ENCODE results near the gene PIK3C3.

Gene PIK3C3

DNA sequence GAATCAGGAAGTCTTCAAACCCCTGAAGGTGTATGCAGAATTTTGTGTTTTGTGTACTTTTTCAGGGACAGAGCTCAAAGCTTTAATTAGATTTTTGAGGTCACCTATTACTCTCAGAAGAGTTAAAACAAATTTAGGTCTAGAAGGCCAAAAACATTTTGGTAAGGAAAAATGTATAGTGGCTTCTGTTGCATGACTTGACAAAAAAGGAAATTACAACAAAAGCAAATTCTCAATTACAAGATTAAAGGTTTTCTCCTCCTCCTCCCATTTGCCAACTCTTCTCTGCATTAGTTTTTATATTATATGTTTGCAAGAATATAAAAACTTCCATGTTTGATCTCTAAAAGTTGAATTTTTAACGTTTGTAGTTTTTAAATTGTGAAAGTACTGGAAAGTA lies 4.0 kb downstream of the PIK3C3 start (continued):
- TF ChIP-seq, protein P1, sequence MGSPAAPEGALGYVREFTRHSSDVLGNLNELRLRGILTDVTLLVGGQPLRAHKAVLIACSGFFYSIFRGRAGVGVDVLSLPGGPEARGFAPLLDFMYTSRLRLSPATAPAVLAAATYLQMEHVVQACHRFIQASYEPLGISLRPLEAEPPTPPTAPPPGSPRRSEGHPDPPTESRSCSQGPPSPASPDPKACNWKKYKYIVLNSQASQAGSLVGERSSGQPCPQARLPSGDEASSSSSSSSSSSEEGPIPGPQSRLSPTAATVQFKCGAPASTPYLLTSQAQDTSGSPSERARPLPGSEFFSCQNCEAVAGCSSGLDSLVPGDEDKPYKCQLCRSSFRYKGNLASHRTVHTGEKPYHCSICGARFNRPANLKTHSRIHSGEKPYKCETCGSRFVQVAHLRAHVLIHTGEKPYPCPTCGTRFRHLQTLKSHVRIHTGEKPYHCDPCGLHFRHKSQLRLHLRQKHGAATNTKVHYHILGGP (tag by site-specific recombination; IDR thresholded peaks at IDR 0.05) = no peak
- TF ChIP-seq ZNF10 (tag by site-specific recombination; IDR thresholded peaks at IDR 0.05) = no peak
- no peak for TF ChIP-seq ZNF670 (tag by site-specific recombination; IDR thresholded peaks at IDR 0.05; ENCODE audit: low read depth)
- TF ChIP-seq ZNF423 (tag by site-specific recombination; IDR thresholded peaks at IDR 0.05) = no peak
- no peak for TF ChIP-seq KLF8 (tag by site-specific recombination; IDR thresholded peaks at IDR 0.05)
- no peak for TF ChIP-seq BCL11A (tag by site-specific recombination; IDR thresholded peaks at IDR 0.05; ENCODE audit: low read depth)
- no peak for TF ChIP-seq HOXC10 (CRISPR knock-in tag; IDR thresholded peaks at IDR 0.05)
- no peak for TF ChIP-seq ZNF223 (tag by site-specific recombination; IDR thresholded peaks at IDR 0.05)

DNA sequence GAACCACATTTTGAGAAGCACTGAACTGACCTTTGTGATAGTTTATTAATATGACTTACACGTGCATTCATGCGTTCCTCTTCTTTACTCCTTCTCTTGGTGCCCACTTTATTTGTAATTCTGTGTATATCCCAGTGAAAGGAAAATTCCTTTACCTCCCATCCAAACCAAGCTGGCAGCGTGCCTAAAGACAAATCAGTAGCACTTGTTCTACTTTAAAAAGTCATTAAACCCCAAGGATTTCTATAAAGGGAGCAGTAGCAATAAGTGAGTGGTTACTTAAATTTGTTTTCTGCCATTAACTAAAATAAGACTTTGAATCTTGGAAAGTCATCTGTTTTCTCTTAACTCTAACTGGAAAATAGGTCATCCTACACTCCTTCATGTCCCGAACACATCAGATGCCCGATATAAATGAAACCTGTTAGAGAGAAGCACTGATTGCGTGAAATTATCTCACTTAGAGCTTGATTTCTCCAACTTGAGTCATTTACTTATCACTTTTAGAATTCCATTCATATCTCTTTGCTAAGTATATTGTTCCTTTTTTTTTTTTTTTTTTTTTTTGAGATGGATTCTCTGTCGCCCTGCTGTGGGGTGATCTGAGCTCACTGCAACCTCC lies 10.7 kb downstream of the PIK3C3 start:
- H3K27ac ChIP-seq (ENCODE audit: extremely low read depth, low read depth, low read length) = no peak overlapping the region
- H3K9me3 ChIP-seq (ENCODE audit: control insufficient read depth, insufficient read depth, low read depth, low read length) = no peaks in the 10 kb centered on the region
- peaks cover 40 to 45% of the 10 kb centered on the region in 2 experiments for H3K36me3 ChIP-seq (ENCODE audit: control insufficient read depth in 2 of 2, insufficient read depth in 1 of 2, low read length in 2 of 2)
- H3K4me3 ChIP-seq (ENCODE audit: low read depth, low read length) = no peak overlapping the region
- ChIA-PET CTCF (no interaction called here), POLR2A (interaction anchor here (0.6 kb wide), 1 partner anchor 11 kb away, joined by 3 read pairs; no protein-coding TSS in a partner anchor)
- TF ChIP-seq ZNF394 (tag by site-specific recombination; IDR thresholded peaks at IDR 0.05; ENCODE audit: borderline replicate concordance) = no peak
- TF ChIP-seq, protein P2, sequence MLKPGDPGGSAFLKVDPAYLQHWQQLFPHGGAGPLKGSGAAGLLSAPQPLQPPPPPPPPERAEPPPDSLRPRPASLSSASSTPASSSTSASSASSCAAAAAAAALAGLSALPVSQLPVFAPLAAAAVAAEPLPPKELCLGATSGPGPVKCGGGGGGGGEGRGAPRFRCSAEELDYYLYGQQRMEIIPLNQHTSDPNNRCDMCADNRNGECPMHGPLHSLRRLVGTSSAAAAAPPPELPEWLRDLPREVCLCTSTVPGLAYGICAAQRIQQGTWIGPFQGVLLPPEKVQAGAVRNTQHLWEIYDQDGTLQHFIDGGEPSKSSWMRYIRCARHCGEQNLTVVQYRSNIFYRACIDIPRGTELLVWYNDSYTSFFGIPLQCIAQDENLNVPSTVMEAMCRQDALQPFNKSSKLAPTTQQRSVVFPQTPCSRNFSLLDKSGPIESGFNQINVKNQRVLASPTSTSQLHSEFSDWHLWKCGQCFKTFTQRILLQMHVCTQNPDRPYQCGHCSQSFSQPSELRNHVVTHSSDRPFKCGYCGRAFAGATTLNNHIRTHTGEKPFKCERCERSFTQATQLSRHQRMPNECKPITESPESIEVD (tag by site-specific recombination; IDR thresholded peaks at IDR 0.05) = 0 out of 2 replicates have a peak, but pooled peaks have one; percentile 18
- no peaks in the 10 kb centered on the region for H3K4me1 ChIP-seq (ENCODE audit: control insufficient read depth, insufficient read depth, low read length)

DNA sequence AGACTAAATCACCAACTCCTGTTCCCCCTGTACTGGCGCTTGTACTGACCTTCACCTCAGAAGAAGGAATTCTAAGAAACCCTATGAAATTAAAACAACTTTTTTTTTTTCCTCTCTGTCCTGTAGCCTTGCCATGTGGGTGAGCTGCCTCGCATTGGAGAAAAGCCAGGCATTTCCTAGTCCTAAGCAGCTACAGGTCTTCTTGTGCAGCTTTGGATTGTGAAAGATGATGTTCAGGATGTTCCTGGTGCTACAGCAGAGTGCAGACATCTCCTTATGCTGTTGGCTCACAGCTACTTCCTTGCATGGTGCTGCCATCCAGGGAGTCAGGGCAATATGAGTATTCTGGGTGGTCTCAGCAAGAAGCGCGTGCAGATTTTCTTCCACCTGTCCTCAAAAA lies 11.9 kb downstream of the PIK3C3 start:
- Histone ChIP-seq H3K4me1 (ENCODE audit: control insufficient read depth, insufficient read depth, low read length) (no peaks in the 10 kb centered on the region), H3K36me3 (ENCODE audit: control insufficient read depth in 2 of 2, insufficient read depth in 1 of 2, low read length in 2 of 2) (peaks cover 40 to 45% of the 10 kb centered on the region in 2 experiments), H3K27ac (ENCODE audit: extremely low read depth, low read depth, low read length) (no peak overlapping the region), H3K9me3 (ENCODE audit: control insufficient read depth, insufficient read depth, low read depth, low read length) (no peaks in the 10 kb centered on the region), H3K4me3 (ENCODE audit: low read depth, low read length) (no peak overlapping the region)
- POLR2A ChIA-PET = no interaction called here
- CTCF ChIA-PET = interaction anchor here (0.6 to 0.8 kb wide), 2 partner anchors 61 to 202 kb away, joined by 3 read pairs; no protein-coding TSS in a partner anchor
- TF ChIP-seq, protein P3, sequence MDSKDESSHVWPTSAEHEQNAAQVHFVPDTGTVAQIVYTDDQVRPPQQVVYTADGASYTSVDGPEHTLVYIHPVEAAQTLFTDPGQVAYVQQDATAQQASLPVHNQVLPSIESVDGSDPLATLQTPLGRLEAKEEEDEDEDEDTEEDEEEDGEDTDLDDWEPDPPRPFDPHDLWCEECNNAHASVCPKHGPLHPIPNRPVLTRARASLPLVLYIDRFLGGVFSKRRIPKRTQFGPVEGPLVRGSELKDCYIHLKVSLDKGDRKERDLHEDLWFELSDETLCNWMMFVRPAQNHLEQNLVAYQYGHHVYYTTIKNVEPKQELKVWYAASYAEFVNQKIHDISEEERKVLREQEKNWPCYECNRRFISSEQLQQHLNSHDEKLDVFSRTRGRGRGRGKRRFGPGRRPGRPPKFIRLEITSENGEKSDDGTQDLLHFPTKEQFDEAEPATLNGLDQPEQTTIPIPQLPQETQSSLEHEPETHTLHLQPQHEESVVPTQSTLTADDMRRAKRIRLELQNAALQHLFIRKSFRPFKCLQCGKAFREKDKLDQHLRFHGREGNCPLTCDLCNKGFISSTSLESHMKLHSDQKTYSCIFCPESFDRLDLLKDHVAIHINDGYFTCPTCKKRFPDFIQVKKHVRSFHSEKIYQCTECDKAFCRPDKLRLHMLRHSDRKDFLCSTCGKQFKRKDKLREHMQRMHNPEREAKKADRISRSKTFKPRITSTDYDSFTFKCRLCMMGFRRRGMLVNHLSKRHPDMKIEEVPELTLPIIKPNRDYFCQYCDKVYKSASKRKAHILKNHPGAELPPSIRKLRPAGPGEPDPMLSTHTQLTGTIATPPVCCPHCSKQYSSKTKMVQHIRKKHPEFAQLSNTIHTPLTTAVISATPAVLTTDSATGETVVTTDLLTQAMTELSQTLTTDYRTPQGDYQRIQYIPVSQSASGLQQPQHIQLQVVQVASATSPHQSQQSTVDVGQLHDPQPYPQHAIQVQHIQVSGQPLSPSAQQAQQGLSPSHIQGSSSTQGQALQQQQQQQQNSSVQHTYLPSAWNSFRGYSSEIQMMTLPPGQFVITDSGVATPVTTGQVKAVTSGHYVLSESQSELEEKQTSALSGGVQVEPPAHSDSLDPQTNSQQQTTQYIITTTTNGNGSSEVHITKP (tag by site-specific recombination; IDR thresholded peaks at IDR 0.05) = no peak
- no peak for TF ChIP-seq ZNF140 (tag by site-specific recombination; IDR thresholded peaks at IDR 0.05)
- TF ChIP-seq ZNF777 (tag by site-specific recombination; IDR thresholded peaks at IDR 0.05; ENCODE audit: borderline replicate concordance) = no peak
- no peak for TF ChIP-seq ZBTB1 (tag by site-specific recombination; IDR thresholded peaks at IDR 0.05)
